ENCODE results near the gene PRRG3.

The PRRG3 gene

DNA sequence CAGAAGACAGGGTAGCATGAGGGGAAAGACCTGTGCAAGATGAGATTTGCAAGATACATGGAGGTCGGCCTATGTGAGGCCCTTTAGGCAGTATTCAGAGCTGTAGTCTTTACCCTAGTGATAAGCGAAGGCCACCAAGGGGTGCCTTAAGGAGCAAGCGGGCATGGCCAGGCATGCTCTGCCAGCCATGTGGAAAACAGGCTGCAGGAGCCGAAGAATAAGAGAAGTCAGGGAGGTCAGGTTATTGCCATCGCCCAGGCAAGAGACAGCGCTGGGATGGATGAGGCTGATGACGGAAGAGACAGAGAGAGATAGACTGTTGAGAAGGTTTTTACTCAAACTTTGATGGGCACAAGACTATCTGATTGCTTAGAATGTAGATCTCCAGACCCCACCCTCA lies 13.6 kb downstream of the PRRG3 start:
- Histone ChIP-seq H3K36me3 (ENCODE audit: control insufficient read depth in 2 of 2, insufficient read depth in 2 of 2, low read length in 2 of 2) (no peaks in the 10 kb centered on the region), H3K9ac (ENCODE audit: low read length in 2 of 2) (no peak overlapping the region), H3K9me3 (ENCODE audit: control insufficient read depth in 2 of 2, low read length in 2 of 2) (no peaks in the 10 kb centered on the region), H3K4me3 (ENCODE audit: low read length in 2 of 2) (no peak overlapping the region), H3K27me3 (ENCODE audit: control insufficient read depth in 1 of 2, insufficient read depth in 2 of 2, low read length in 2 of 2) (peaks cover 0 to 18% of the 10 kb centered on the region in 2 donors), H3K27ac (ENCODE audit: low read length) (no peak overlapping the region), H3K4me1 (ENCODE audit: control insufficient read depth, insufficient read depth, low read length) (peaks cover 6% of the 10 kb centered on the region)

DNA sequence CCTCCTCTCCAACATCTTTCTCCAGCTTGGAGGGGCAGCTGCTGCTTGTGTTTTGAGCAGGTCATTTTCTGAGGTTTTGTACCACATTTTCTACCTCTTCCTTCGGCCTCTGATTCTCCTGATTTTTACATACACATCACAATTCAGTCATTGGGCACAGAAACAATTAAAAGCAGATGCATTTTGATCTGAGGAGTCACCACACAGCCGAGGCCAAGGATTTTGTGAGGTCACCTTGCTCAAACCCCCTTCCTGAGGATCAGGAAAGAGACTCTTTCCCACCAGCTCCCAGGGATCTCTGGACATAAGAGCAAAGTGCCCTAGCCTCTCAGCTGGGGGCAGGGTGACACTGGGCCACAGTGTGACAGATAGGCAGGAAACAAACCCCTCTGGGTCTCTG lies 15.2 kb downstream of the PRRG3 start:
- H3K27me3 ChIP-seq (ENCODE audit: control insufficient read depth in 1 of 2, insufficient read depth in 2 of 2, low read length in 2 of 2): peaks cover 0 to 22% of the 10 kb centered on the region in 2 donors
- H3K4me1 ChIP-seq (ENCODE audit: control insufficient read depth, insufficient read depth, low read length): peaks cover 6% of the 10 kb centered on the region
- H3K36me3 ChIP-seq (ENCODE audit: control insufficient read depth in 2 of 2, insufficient read depth in 2 of 2, low read length in 2 of 2): no peaks in the 10 kb centered on the region
- H3K9me3 ChIP-seq (ENCODE audit: control insufficient read depth in 2 of 2, low read length in 2 of 2): no peaks in the 10 kb centered on the region
- H3K4me3 ChIP-seq (ENCODE audit: low read length in 2 of 2): no peak overlapping the region
- H3K27ac ChIP-seq (ENCODE audit: low read length): no peak overlapping the region
- no peak overlapping the region for H3K9ac ChIP-seq (ENCODE audit: low read length in 2 of 2)

DNA sequence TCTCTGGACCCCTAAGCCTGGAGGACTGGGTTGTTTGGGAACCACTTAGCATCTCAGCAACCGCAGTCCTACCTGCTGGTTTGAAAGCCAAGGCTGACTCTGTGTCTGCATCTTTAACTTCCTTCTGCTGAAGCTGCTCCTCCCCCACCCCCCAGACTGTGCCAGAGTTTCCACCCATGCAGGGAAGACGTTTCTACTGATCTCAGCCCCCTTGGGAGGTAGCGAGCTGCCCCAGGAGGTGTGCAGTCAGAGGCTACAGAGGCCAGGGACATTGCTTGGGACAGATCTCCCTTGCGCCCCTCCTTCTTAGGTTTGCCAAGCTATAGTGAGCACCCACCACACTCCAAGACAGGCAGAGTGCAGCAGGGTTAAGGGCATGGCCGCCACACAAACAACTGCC lies 15.9 kb downstream of the PRRG3 start:
- H3K9me3 ChIP-seq (ENCODE audit: control insufficient read depth in 2 of 2, low read length in 2 of 2): no peaks in the 10 kb centered on the region
- no peak overlapping the region for H3K27ac ChIP-seq (ENCODE audit: low read length)
- H3K36me3 ChIP-seq (ENCODE audit: control insufficient read depth in 2 of 2, insufficient read depth in 2 of 2, low read length in 2 of 2): no peaks in the 10 kb centered on the region
- H3K4me3 ChIP-seq (ENCODE audit: low read length in 2 of 2): no peak overlapping the region
- no peak overlapping the region for H3K9ac ChIP-seq (ENCODE audit: low read length in 2 of 2)
- peaks cover 6% of the 10 kb centered on the region for H3K4me1 ChIP-seq (ENCODE audit: control insufficient read depth, insufficient read depth, low read length)
- H3K27me3 ChIP-seq (ENCODE audit: control insufficient read depth in 1 of 2, insufficient read depth in 2 of 2, low read length in 2 of 2): peaks cover 0 to 25% of the 10 kb centered on the region in 2 donors

GRCh38 chrX:151711787-151712186 lies 16.5 kb downstream of the PRRG3 start:
- Histone ChIP-seq H3K9ac (ENCODE audit: low read length in 2 of 2) (no peak overlapping the region), H3K27ac (ENCODE audit: low read length) (no peak overlapping the region), H3K27me3 (ENCODE audit: control insufficient read depth in 1 of 2, insufficient read depth in 2 of 2, low read length in 2 of 2) (peaks cover 0 to 23% of the 10 kb centered on the region in 2 donors), H3K36me3 (ENCODE audit: control insufficient read depth in 2 of 2, insufficient read depth in 2 of 2, low read length in 2 of 2) (no peaks in the 10 kb centered on the region), H3K4me1 (ENCODE audit: control insufficient read depth, insufficient read depth, low read length) (peaks cover 6% of the 10 kb centered on the region), H3K4me3 (ENCODE audit: low read length in 2 of 2) (no peak overlapping the region), H3K9me3 (ENCODE audit: control insufficient read depth in 2 of 2, low read length in 2 of 2) (no peaks in the 10 kb centered on the region)

- no peaks in the 10 kb centered on the region for H3K9me3 ChIP-seq (ENCODE audit: control insufficient read depth in 2 of 2, low read length in 2 of 2)
- peaks cover 0 to 22% of the 10 kb centered on the region in 2 donors for H3K27me3 ChIP-seq (ENCODE audit: control insufficient read depth in 1 of 2, insufficient read depth in 2 of 2, low read length in 2 of 2)
- H3K9ac ChIP-seq (ENCODE audit: low read length in 2 of 2): no peak overlapping the region
- no peaks in the 10 kb centered on the region for H3K36me3 ChIP-seq (ENCODE audit: control insufficient read depth in 2 of 2, insufficient read depth in 2 of 2, low read length in 2 of 2)
- no peak overlapping the region for H3K4me3 ChIP-seq (ENCODE audit: low read length in 2 of 2)
- H3K4me1 ChIP-seq (ENCODE audit: control insufficient read depth, insufficient read depth, low read length): peaks cover 6% of the 10 kb centered on the region
- H3K27ac ChIP-seq (ENCODE audit: low read length): no peak overlapping the region
Measured at GRCh38 chrX:151712253-151712652, 17.0 kb downstream of the PRRG3 start.

DNA sequence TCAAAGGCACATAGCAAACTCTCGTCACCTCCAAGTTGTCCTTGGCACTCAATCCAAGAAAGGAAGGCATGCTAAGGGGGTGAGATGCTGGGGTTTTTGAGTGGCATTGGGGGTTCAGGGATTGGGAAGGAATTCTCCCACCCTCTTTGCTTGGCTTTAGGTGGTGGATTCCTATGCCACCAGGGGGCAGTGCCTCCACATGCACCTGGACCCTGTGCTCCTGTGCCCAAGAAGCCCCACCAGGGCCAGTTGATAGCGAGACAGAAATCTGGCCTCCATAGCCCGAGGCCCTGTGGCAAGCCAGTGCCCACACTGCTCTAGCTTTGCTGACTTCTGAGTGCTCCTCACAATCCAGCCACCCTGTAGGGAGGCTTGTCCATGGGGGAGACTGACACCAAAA lies 18.6 kb downstream of the PRRG3 start:
- peaks cover 0 to 17% of the 10 kb centered on the region in 2 donors for H3K27me3 ChIP-seq (ENCODE audit: control insufficient read depth in 1 of 2, insufficient read depth in 2 of 2, low read length in 2 of 2)
- H3K4me3 ChIP-seq (ENCODE audit: low read length in 2 of 2): no peak overlapping the region
- H3K4me1 ChIP-seq (ENCODE audit: control insufficient read depth, insufficient read depth, low read length): peaks cover 6% of the 10 kb centered on the region
- H3K9ac ChIP-seq (ENCODE audit: low read length in 2 of 2): no peak overlapping the region
- H3K9me3 ChIP-seq (ENCODE audit: control insufficient read depth in 2 of 2, low read length in 2 of 2): no peaks in the 10 kb centered on the region
- no peak overlapping the region for H3K27ac ChIP-seq (ENCODE audit: low read length)
- no peaks in the 10 kb centered on the region for H3K36me3 ChIP-seq (ENCODE audit: control insufficient read depth in 2 of 2, insufficient read depth in 2 of 2, low read length in 2 of 2)

DNA sequence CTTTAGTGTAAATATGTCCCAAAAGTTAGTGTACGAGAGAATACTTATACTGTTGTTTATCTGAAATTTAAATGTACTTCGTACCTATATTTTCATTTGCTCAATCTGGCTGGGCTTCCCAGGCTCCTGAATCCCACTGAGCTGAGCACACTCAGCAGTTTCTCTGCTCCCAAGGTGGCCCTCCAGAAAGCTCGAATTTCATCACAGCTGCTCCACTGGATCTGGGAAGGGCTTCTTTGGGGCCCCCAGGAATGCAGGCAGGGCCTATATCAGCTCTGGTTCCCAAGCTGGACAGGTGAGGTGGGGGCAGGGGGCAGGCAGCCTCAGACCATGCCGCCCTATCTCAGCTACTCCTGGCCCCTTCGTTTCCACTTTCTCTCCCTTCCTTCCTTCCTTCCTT lies 19.1 kb downstream of the PRRG3 start:
- Histone ChIP-seq H3K9ac (ENCODE audit: low read length in 2 of 2) (no peak overlapping the region), H3K36me3 (ENCODE audit: control insufficient read depth in 2 of 2, insufficient read depth in 2 of 2, low read length in 2 of 2) (no peaks in the 10 kb centered on the region), H3K9me3 (ENCODE audit: control insufficient read depth in 2 of 2, low read length in 2 of 2) (no peaks in the 10 kb centered on the region), H3K4me1 (ENCODE audit: control insufficient read depth, insufficient read depth, low read length) (peaks cover 6% of the 10 kb centered on the region), H3K4me3 (ENCODE audit: low read length in 2 of 2) (no peak overlapping the region), H3K27me3 (ENCODE audit: control insufficient read depth in 1 of 2, insufficient read depth in 2 of 2, low read length in 2 of 2) (peaks cover 0 to 15% of the 10 kb centered on the region in 2 donors), H3K27ac (ENCODE audit: low read length) (no peak overlapping the region)

GRCh38 chrX:151715752-151716151 lies 20.5 kb downstream of the PRRG3 start, which contains the start of gene FATE1:
TSS of gene FATE1 (plus strand) at chrX:151716035. CDS start at chrX:151716120, 85 bp downstream.
- Histone ChIP-seq H3K4me3 (ENCODE audit: low read length in 2 of 2) (no peak within 1 kb of the TSS), H3K27ac (ENCODE audit: low read length) (no peak within 1 kb of the TSS), H3K9ac (ENCODE audit: low read length in 2 of 2) (no peak within 1 kb of the TSS), H3K27me3 (ENCODE audit: control insufficient read depth in 1 of 2, insufficient read depth in 2 of 2, low read length in 2 of 2) (peaks cover 0 to 13% of the 10 kb centered on the region in 2 donors), H3K36me3 (ENCODE audit: control insufficient read depth in 2 of 2, insufficient read depth in 2 of 2, low read length in 2 of 2) (no peaks in the 10 kb centered on the region), H3K9me3 (ENCODE audit: control insufficient read depth in 2 of 2, low read length in 2 of 2) (no peaks in the 10 kb centered on the region), H3K4me1 (ENCODE audit: control insufficient read depth, insufficient read depth, low read length) (peaks cover 6% of the 10 kb centered on the region)

- Histone ChIP-seq H3K27me3 (ENCODE audit: control insufficient read depth in 1 of 2, insufficient read depth in 2 of 2, low read length in 2 of 2) (peaks cover 0 to 21% of the 10 kb centered on the region in 2 donors), H3K9ac (ENCODE audit: low read length in 2 of 2) (no peak overlapping the region), H3K4me3 (ENCODE audit: low read length in 2 of 2) (no peak overlapping the region), H3K9me3 (ENCODE audit: control insufficient read depth in 2 of 2, low read length in 2 of 2) (no peaks in the 10 kb centered on the region), H3K27ac (ENCODE audit: low read length) (no peak overlapping the region), H3K4me1 (ENCODE audit: control insufficient read depth, insufficient read depth, low read length) (no peaks in the 10 kb centered on the region), H3K36me3 (ENCODE audit: control insufficient read depth in 2 of 2, insufficient read depth in 2 of 2, low read length in 2 of 2) (no peaks in the 10 kb centered on the region)
Measured at GRCh38 chrX:151722241-151722846, 27.1 kb downstream of the PRRG3 start.

DNA sequence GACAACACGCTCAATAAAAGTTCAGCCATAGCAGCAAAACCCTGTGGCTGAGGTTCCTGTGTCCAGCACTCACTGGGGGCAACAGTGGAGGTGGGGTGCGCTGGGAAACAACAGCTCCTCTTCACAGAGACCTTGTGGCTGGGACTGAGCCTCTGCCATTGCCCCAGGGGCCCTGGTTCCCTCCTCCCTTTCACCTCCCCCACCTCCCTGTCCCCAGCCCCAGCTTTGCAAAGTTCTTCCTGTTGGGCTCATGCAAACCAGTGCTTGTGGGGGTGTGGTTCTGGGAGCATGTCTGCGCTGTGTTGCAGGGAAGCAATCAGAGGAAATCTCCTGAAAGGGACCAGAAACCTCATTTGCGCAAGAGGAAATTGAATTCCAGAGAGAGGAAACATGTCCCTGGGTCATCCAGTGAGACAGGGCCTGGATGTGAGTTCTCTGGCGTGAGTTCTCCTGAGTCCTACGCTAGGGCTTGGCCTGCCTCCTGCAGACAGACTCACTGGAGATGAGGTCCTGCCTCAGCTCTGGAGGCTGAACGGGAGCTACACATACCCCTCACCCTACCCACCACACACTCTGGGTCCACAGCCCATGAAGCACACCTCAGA lies 28.0 kb downstream of the PRRG3 start:
- Histone ChIP-seq H3K4me3 (ENCODE audit: low read length in 2 of 2) (no peak overlapping the region), H3K36me3 (ENCODE audit: control insufficient read depth in 2 of 2, insufficient read depth in 2 of 2, low read length in 2 of 2) (no peaks in the 10 kb centered on the region), H3K27me3 (ENCODE audit: control insufficient read depth in 1 of 2, insufficient read depth in 2 of 2, low read length in 2 of 2) (peaks cover 0 to 23% of the 10 kb centered on the region in 2 donors), H3K4me1 (ENCODE audit: control insufficient read depth, insufficient read depth, low read length) (no peaks in the 10 kb centered on the region), H3K27ac (ENCODE audit: low read length) (no peak overlapping the region), H3K9ac (ENCODE audit: low read length in 2 of 2) (no peak overlapping the region), H3K9me3 (ENCODE audit: control insufficient read depth in 2 of 2, low read length in 2 of 2) (no peaks in the 10 kb centered on the region)
